GM08714 (cell line): ENCODE measurements around the gene CIC.

Source experiments
- H3K4me3 ChIP-seq: fragments of 200-500 bp; sonication (Bioruptor generic); 2 replicates; pipeline ENCODE4 v1.5.1; 2014; ENCODE audit warnings: mild to moderate bottlenecking, low read length, inconsistent platforms
- ZNF274 ChIP-seq: IDR thresholded peaks from 2 replicates; pipeline ENCODE4 v1.6.1; 2012; ENCODE audit warnings: mild to moderate bottlenecking, low read depth, low read length

CIC gene

DNA sequence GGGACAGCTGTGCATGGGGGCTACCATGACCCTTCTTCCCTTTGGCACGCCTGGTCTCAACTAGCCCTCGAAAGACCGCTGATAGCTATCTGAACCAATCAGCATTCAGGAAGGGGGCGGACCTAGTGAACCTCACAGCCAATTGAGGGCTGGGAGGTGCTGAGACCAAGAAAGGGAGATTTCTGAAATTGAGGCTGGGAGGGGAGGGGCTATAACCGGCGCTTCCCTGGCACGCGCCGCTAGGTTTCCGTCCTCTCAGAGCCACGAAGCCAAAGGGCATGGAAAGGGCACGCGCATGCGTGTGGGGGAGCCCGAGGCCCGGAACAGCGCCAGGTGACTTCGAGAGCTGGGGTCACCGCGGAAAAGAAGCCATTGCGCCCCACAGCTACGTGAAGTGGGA lies 37.6 kb downstream of the CIC start:
- no peak for TF ChIP-seq ZNF274
- no peak overlapping the region for H3K4me3 ChIP-seq

DNA sequence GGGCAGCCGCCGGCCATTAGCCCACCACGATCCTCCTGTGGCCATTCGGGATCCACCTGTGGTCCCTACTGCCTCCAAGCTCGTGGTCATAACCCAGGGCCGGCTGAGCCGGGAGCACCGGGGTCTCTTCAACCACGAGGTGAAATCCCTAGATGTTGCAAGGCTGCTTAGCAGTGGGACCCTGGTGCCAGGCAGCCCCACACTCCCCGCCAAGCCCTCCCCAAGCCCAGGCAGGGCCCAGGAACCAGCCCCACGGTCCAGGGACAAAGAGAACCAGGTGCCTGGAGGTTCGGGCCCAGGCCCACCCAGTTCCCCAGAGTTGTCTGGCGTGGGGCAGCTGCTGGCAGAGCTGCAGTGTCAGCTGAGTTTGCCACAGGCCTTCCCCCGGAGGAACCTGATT lies 40.6 kb downstream of the CIC start:
- H3K4me3 ChIP-seq: no peak overlapping the region
- no peak for TF ChIP-seq ZNF274

DNA sequence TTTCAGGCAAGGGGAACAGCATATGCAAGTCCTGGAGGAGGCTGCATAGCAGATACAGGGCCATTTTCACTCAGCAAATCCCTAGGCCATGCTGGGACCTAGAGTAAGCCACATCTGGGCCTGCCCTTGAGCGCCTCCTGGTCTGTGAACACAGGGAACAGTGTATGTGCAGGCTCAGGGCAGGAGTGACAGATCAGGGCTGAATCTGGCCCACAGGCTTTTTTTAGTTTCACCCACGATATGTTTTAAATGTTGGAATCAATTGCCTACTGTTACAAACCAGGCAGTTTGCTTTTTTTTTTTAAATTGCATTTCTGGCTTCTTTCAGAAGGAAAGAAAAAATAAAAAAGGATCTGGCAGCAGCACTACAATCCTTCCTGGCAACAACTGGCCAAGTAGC lies 42.6 kb downstream of the CIC start:
- TF ChIP-seq ZNF274: no peak
- H3K4me3 ChIP-seq: no peak overlapping the region

DNA sequence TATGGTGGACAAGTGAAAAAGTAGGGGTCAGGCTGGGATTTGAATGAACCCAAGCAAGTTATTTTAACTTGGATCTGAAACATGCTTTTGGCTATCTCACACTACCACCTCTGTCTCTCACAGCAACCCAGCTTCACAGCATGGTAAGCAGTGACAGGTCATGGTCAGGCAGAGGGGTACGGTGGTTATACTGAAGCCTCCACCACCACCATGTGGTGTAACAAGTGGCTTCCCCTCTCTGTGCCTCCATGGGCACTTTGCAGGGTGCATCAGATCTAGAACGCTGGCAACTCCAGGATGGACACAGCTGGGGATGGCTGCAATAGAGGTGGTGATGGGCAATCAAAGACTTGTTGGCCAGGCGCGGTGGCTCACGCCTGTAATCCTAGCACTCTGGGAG lies 43.3 kb downstream of the CIC start:
- H3K4me3 ChIP-seq: no peak overlapping the region
- TF ChIP-seq ZNF274: no peak

DNA sequence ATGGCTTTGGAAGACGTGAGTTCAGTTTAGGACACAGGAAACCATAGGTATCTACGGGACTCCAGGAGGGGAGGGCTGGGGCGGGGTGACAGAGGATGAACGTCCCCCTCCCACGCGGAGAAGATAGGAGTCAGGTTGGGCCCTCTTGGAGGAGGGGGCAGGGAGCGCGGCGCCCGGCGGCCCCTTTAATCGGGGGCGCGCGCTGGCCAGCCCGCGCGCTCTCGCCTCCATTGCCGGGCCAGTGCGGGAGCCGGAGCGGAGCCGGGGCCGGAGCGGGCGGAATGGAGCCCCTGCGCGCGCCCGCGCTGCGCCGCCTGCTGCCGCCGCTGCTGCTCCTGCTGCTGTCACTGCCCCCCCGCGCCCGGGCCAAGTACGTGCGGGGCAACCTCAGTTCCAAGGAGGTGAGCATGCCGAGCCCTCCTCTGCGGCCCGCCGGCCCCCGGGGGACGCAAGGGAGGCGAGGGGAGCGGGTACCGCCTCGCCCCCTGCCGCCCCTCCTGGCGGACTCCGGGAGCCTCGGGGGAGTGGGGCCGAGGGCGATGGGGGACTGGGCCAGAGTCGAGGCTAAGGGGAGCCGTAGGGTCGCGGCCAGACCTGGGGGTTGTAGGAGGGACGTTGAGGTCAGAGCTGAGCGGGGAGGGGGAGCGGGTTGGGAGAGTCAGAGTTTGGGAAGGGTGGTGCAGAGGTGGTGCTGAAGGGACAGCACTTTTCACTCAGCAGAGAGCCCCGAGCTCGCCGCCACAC lies 44.2 kb downstream of the CIC start, which contains the start of gene TMEM145:
Gene TMEM145, plus strand, starts transcription at position 214 of the 744 bp plus-strand sequence. Its CDS starts 68 bp downstream, at position 282.
- no peak for TF ChIP-seq ZNF274
- peak within 1 kb of the TSS; percentile 23; the same call in 1 of the 2 replicates for H3K4me3 ChIP-seq

DNA sequence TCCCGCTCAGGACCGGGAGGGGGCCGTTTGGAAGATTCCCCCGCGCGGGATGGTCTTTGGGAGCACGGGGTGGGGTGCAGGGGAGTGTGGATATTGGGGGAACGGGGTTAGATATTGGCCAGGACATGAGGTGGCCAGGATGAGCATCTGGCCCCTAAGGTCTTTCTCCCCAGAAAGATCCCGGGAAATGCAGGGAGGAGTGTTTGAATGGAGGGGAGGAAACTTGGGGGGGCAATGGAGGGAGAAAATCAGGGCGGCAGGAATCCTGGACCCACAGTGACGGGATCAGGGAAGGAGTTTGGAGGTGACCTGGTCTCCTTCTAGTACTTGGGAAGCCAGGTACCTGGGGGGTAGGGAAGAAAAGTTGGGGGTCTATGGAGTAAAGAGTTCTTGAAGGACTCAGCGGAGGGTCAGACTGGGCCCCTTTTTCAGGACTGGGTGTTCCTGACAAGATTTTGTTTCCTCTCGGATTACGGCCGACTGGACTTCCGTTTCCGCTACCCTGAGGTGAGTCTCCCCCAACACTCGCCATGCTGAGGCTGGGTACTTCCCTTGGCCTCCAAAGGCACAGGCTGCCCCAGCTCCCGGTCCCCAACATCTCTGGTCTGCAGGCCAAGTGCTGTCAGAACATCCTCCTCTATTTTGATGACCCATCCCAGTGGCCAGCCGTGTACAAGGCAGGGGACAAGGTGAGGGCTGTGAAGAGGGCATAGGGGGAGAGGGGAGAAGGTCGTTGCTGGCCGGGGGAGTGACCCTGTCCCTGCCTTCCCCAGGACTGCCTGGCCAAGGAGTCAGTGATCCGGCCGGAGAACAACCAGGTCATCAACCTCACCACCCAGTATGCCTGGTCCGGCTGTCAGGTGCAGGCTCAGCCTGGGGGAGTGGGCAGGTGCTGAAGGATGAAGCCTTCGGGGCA lies 45.0 kb downstream of the CIC start:
- no peak for TF ChIP-seq ZNF274
- no peak overlapping the region; the same call in 1 of the 2 replicates for H3K4me3 ChIP-seq

DNA sequence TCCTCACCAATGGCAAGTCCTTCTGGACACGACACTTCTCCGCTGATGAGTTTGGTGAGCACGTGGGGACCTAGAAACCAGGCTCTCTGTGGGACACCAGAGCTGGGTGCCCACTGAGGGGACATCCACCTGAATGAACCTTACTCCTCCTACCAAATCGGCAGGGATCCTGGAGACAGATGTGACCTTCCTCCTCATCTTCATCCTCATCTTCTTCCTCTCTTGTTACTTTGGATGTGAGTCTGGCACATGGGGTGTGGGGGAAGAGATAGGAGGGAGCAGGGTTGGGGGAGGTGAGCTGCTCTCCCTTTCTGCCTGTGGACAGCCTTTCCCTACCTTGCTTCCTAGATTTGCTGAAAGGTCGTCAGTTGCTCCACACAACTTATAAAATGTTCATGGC lies 46.0 kb downstream of the CIC start:
- no peak for TF ChIP-seq ZNF274
- H3K4me3 ChIP-seq: no peak overlapping the region

DNA sequence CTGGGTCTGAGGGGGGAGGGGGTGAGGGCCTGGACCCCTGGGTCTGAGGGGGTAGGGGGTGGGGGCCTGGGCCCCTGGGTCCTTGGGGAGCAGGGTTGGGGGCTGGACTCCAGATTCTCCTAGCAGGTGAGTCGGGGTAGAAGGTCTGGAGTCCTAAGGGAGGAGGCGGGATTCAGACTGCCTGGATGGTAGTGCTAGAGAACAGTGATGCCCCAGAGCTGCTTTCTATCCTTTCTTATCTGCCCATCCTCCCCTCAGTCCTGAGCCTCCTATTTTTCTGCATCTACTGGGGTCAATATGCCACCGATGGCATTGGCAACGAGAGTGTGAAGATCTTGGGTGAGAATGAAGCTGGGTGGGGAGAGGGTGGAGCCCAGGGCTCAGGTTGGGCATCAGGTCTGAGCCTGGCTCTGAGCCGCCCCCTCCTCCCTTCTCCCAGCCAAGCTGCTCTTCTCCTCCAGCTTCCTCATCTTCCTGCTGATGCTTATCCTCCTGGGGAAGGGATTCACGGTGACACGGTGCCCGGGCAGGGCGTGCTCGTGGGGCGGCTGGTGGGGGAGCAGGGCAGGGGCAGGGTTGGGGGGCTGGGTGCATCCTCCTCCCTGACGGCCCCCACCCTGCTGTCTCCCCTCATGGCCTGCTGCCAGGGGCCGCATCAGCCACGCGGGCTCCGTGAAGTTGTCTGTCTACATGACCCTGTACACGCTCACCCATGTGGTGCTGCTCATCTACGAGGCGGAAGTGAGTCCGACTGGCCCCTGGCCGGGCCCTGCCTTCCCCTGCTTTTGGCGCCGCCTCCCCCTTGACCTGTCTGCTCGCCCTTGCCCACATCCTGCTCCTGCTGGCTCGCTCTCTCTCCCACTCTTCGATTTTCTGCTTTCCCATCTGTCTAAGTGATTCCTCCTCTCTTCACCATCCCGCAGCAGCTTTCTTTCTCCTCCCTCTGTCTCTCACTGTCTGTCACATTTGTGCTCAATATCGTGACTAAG lies 47.5 kb downstream of the CIC start:
- no peak overlapping the region; the same call in 1 of the 2 replicates for H3K4me3 ChIP-seq
- TF ChIP-seq ZNF274: no peak

DNA sequence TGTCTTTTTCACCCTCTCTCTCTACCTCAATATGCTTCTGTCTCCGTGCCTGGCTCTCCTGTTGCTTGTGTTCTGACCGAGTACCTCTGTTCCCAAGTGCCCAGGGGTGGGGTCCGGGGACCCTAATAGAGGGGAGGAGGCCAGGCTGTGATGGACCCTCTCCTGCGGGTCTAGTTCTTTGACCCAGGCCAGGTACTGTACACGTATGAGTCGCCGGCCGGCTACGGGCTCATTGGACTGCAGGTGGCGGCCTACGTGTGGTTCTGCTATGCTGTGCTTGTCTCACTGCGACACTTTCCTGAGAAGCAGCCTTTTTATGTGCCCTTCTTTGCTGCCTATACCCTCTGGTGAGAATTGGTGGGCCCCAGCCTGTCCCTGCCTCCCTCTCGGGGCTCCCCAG lies 48.5 kb downstream of the CIC start:
- TF ChIP-seq ZNF274: no peak
- no peak overlapping the region for H3K4me3 ChIP-seq

DNA sequence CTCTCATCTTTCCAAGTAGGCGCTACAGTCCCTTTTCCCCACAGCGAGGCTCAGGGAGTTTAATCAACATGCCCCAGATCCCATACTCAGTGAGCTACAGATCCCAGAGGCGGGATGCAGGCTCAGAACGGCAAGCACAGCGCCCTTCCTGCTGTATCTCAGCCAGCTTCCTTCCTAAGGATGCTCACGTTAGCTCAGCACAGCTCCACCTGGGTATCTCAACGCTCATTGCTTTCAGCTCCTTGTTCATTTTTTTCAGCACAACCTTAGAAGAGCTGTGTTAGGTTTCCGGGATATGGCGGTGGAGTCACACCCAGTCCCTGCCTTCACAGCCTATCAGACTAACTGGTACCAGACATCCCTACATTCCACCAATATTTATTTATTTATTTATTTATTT lies 53.3 kb downstream of the CIC start:
- TF ChIP-seq ZNF274: no peak
- H3K4me3 ChIP-seq: no peak overlapping the region

DNA sequence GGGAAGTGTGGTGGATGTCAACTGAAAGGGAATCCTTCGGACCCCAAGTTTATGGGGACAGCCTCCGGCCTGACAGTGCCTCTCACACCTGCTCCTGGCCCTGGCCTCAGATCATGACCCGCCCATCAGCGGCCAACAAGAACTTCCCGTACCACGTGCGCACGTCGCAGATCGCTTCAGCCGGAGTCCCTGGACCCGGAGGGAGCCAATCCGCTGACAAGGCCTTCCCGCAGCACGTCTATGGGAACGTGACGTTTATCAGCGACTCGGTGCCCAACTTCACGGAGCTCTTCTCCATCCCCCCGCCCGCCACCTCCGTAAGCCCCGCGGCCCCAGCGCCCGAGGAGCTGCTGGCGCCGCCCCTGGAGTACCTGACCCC lies 54.4 kb downstream of the CIC start:
- no peak overlapping the region for H3K4me3 ChIP-seq
- no peak for TF ChIP-seq ZNF274

DNA sequence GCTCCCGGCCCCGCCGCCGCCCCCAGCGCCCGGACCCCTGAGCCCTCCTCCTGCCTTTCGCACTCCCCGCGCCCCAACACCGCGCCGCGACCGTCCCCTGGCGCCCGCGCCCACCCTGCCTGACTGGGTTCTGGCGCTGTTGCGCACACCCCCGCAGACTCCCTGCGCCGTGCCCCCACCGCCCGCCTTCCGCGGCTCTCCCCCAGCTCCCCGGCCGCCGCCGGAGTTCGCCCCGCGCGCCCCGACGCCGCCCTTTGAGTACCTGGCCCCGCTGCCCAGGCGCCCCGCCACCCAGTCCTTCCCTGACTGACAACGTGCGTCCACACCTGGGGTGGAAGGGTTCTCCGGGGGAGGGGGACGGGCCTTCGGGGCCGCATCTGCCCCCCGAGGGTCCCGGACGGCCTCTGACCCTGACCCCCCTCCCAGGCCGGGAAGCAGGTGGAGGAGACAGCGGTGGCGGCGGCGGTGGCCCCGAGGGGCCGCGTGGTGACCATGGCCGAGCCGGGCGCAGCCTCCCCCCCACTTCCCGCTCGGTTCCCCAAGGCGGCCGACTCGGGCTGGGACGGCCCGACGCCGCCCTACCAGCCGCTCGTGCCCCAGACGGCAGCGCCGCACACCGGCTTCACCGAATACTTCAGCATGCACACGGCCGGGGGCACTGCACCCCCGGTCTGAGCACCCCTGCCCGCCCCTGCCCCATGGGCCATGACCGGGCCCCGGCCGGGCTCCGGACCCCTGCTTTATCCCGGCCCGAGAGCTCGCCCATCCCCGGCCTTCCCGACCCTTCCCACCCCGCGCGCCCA lies 55.0 kb downstream of the CIC start:
- TF ChIP-seq ZNF274: no peak
- H3K4me3 ChIP-seq: no peak overlapping the region
